ENCODE results near the gene ARHGEF17.

DNA sequence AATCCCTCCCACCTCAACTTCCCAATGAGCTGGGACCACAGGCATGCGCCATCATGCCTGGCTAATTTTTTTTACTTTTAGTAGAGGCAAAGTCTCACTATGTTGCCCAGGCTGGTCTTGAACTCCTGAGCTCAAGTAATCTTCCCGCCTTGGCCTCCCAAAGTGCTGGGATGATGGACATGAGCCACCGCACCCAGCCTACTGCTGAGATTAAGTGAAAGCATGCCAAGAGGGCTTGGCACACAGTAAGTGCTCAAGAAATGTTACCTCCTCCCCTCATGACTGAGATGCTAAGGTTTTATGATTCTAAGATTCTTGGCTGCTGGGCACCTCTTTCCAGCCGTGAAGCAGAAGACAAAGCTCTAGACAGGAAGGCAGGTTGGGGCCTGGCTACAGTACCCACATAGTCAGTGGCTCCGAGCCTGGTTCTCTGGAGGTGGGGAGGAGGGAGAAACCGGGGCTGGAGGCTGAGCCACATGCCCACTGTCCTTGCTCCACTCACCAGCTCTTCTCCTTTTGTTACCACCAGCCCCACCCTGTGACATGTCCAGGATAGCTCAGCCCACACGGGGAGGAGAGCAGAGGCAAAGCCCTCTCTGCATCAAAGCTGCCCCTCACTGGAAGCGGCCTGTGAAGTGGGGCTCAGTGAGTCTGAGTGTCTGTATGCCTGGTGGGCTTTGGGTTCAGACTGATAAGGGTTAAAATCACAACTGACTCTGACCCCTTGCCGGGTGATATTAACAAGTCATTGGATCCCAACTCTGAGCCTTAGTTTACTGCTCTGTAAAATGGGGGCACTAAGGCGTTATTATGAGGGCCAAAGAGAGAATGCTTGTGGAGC, 12.9 kb downstream of the ARHGEF17 start:
- TF ChIP-seq, protein P1, sequence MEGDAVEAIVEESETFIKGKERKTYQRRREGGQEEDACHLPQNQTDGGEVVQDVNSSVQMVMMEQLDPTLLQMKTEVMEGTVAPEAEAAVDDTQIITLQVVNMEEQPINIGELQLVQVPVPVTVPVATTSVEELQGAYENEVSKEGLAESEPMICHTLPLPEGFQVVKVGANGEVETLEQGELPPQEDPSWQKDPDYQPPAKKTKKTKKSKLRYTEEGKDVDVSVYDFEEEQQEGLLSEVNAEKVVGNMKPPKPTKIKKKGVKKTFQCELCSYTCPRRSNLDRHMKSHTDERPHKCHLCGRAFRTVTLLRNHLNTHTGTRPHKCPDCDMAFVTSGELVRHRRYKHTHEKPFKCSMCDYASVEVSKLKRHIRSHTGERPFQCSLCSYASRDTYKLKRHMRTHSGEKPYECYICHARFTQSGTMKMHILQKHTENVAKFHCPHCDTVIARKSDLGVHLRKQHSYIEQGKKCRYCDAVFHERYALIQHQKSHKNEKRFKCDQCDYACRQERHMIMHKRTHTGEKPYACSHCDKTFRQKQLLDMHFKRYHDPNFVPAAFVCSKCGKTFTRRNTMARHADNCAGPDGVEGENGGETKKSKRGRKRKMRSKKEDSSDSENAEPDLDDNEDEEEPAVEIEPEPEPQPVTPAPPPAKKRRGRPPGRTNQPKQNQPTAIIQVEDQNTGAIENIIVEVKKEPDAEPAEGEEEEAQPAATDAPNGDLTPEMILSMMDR (conservative IDR thresholded peaks at IDR 0.05; ENCODE audit: low read depth, low read length), result no peak
- TF ChIP-seq EZH2 (IDR thresholded peaks at IDR 0.05; ENCODE audit: borderline replicate concordance, low read depth, low read length, poor library complexity, severe bottlenecking), result no peak

All from A673 (cell line).